GM18951 (cell line): ENCODE results near the gene ACOT12.
"Not testable (repeated sequence)": the region's sequence is repeated elsewhere in the genome, so short reads cannot be mapped to it uniquely, and the experiment has no call there.

ENCODE experiments used
- POLR2A ChIP-seq: IDR thresholded peaks from 4 replicates; pipeline ENCODE4 v1.6.1; 2011; ENCODE audit warnings: mild to moderate bottlenecking; ENCODE audit not compliant: insufficient read length, insufficient read depth; ENCODE audit errors: extremely low read depth
- in situ Hi-C: fragments of 300-500 bp; cut with MboI; formaldehyde crosslinking; loops from one replicate; pipeline ENCODE4 v1.12.0; 2022; ENCODE audit warnings: low sequenced_read_pairs, mixed read lengths, inconsistent platforms; ENCODE audit not compliant: unreplicated experiment

ACOT12 gene

DNA sequence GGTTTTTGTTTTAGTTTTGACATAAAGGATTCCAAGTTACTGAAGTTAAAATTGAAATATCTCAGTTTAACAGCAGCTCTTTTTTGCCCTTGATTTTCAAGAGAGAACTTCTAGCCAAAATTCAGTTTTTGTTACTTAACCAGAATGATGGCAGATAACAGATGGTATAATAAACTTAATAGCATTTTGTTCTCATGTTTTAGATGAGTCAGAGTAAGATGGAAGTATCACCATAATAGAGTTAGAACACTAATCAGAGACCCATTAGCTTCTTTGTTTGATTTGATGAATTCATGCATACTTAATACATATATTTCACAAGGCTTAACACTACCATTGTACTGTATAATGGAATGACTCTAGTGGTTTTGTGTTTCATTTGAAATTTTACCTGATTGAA is 80.7 kb downstream of the ACOT12 start:
- no peak for TF ChIP-seq POLR2A
- in situ Hi-C loops = no loop called here

GRCh38 chr5:81310402-81311063 is 83.4 kb downstream of the ACOT12 start:
- in situ Hi-C loops = no loop called here
- TF ChIP-seq POLR2A = no peak

DNA sequence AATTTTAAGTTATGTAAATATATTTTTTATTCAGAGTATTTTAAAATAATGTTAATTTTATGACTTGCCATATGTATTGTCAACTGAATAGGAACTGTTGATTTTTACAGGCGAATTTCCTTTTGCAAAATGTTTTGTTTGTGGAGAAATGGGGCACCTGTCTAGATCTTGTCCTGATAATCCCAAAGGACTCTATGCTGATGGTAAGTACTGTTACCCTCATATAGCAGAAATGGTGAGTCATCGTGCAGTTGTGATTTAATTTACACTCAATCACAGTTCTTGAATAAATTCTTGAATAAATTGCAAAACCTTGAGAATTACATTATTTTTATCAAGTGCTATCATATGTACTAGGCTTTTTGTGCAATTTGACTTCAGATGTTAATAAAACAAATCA is 85.1 kb downstream of the ACOT12 start:
- in situ Hi-C loops = no loop called here

DNA sequence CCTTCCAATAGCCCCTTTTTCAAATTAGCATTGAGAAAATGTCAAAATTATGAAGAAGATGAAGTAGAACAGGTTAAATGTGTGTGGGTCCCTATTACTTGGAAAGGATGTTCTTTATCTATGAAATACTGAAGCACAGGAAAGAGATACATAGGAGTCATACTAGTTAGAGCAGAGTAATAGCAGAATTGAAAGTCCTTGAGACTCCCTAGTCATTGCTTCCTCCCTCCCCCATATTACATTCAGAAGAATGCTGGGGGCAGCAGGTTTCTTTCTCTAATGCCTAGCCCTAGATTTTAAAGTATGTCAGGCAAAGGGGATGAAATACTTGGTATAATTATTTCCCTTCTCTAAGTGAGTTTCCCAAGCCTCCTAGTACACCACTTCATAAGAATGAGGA is 88.1 kb downstream of the ACOT12 start:
- in situ Hi-C loops = no loop called here
- TF ChIP-seq POLR2A = no peak

More for the DNA sequence above, 85.1 kb downstream of the ACOT12 start:
- no peak for TF ChIP-seq POLR2A

GRCh38 chr5:81303563-81303962 is 90.4 kb downstream of the ACOT12 start:
- in situ Hi-C loops = no loop called here
- TF ChIP-seq POLR2A = no peak

GRCh38 chr5:81302596-81302995 is 91.3 kb downstream of the ACOT12 start:
- TF ChIP-seq POLR2A = no peak
- in situ Hi-C loops = no loop called here

- TF ChIP-seq POLR2A = peak; percentile 96
- in situ Hi-C loops = no loop called here
Observed at GRCh38 chr5:81301271-81302015, 92.5 kb downstream of the ACOT12 start, which contains the start of gene ZCCHC9. TSS of gene ZCCHC9 (plus strand) at chr5:81301587. CDS start at chr5:81304758, 3,171 bp downstream.

GRCh38 chr5:81300921-81301270 is 93.0 kb downstream of the ACOT12 start:
- in situ Hi-C loops = no loop called here

DNA sequence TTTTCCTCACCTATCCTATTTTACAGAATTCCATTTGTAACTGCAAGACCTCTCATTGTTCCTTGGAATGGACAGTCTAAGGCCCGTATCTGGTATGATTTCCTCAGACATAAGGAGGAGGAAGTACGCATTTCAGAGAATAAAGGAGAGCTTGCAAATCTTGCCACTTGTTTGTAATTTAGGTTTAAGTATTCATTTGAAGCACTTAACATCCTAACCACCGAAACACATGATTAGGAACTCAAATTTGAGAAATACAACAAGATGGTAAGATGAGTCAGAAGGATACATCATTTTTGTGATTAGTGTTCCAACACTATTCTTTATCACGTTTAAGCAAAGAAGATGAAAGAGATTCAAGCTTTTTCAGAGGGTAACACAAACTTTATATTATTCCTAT is 96.4 kb downstream of the ACOT12 start:
- in situ Hi-C loops = no loop called here
- no peak for TF ChIP-seq POLR2A

More at GRCh38 chr5:81300921-81301270, 93.0 kb downstream of the ACOT12 start:
- no peak for TF ChIP-seq POLR2A

DNA sequence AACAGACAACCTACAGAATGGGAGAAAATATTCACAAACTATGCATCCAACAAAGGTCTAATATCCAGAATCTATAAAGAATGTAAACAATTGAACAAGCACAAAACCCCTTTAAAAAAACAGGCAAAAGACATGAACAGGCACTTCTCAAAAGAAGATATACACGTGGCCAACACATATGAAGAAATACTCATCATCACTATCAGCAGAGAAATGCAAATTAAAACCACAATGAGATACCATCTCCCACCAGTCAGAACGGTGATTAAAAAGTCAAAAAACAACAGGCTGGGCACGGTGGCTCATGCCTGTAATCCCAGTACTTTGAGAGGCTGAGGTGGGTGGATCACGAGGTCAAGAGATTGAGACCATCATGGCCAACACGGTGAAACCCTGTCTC is 99.9 kb downstream of the ACOT12 start:
- in situ Hi-C loops = not testable (repeated sequence)

DNA sequence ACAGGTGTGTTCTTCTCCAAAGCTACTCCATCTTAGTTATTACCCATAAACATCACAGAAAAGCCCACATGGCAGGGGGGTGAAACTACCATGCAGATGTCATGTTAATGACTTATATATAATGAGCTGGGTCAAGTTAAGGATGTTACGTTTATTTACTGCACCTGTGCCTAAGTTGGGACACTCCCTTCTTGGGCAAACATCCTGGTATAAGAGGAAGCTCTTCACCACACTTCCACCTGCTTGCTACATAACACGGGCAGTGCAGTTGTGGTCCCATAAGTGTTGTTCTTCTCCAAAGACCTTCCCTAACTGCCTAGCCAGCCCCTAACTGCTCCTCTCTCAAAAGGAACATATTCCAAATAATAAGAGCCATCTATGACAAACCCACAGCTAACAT is 101.8 kb downstream of the ACOT12 start:
- no peak for TF ChIP-seq POLR2A
- in situ Hi-C loops = no loop called here

- TF ChIP-seq POLR2A = no peak
- in situ Hi-C loops = no loop called here
Observed at GRCh38 chr5:81290146-81290545, 103.8 kb downstream of the ACOT12 start.

DNA sequence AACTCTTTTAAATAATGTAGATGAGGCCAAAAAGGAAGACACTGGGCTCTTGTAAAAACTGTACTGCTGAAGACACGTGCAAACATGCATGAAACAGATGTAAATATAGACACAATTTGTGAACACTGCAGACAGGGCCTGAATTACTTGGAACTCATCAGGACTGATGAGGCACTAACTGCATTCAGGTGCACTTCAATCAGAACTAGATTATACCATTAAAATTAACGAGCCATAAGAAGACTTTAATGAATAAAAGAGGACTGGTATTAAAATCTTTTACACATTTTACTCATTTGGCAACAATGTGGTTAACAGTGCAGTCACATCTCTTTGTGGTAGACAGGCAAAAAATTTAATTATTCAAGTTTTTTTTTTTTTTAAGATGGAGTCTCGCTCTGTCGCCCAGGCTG is 105.9 kb downstream of the ACOT12 start:
- TF ChIP-seq POLR2A = no peak
- in situ Hi-C loops = no loop called here

GRCh38 chr5:81286059-81286617 is 107.8 kb downstream of the ACOT12 start:
- in situ Hi-C loops = no loop called here
- no peak for TF ChIP-seq POLR2A
